ENCODE measurements around the gene NAA35.

DNA sequence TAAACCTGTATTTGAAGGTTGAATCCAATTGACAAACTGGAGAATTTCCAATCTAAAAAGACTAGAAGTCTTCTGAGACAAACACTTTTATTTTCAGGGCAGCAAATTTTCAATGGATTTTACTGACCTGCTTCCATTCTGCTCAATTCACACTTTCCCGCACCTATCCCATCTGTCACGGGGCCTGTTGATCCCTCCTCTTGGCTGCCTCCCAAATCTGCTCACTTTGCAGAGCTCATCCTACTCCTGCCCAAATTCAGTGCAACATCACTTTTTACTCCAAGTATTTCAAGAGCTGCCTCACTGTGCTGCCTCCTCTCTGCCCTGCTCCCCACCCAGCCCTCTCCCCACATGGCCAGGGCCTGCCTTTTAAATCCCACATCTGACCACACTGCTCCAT is 123.3 kb downstream of the NAA35 start:
- TF ChIP-seq, protein P1, sequence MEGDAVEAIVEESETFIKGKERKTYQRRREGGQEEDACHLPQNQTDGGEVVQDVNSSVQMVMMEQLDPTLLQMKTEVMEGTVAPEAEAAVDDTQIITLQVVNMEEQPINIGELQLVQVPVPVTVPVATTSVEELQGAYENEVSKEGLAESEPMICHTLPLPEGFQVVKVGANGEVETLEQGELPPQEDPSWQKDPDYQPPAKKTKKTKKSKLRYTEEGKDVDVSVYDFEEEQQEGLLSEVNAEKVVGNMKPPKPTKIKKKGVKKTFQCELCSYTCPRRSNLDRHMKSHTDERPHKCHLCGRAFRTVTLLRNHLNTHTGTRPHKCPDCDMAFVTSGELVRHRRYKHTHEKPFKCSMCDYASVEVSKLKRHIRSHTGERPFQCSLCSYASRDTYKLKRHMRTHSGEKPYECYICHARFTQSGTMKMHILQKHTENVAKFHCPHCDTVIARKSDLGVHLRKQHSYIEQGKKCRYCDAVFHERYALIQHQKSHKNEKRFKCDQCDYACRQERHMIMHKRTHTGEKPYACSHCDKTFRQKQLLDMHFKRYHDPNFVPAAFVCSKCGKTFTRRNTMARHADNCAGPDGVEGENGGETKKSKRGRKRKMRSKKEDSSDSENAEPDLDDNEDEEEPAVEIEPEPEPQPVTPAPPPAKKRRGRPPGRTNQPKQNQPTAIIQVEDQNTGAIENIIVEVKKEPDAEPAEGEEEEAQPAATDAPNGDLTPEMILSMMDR (IDR thresholded peaks at IDR 0.05) = no peak
- TF ChIP-seq SIN3A (IDR thresholded peaks at IDR 0.05; ENCODE audit: borderline replicate concordance, insufficient read depth, low read depth, low read length) = no peak
- TF ChIP-seq POLR2AphosphoS5 (IDR thresholded peaks at IDR 0.05; ENCODE audit: low read depth, low read length) = no peak

Data from Panc1 (cell line).